Activated CD4-positive, alpha-beta T cell treated with anti-CD3 and anti-CD28 coated beads, Interleukin-2, Interleukin-6, amounts not matched to agents 100 ng/mL and 50 ng/mL, durations not matched to agents 16 hours and 8 hours (primary cell): Measurements from ENCODE around the gene PSPC1.
"Not testable (repeated sequence)": the region's sequence is repeated elsewhere in the genome, so short reads cannot be mapped to it uniquely, and the experiment has no call there.

Experiments used
- DNase-seq: peaks from one replicate; pipeline ENCODE4 v3.0.0-alpha.2; 2020

PSPC1 gene

GRCh38 chr13:19782727-19783682 is at the start of gene PSPC1:
Gene PSPC1 (minus strand): TSS chr13:19782945. CDS start chr13:19782757, 188 bp downstream.
- peak; percentile 98 for DNase-seq

- no peak for DNase-seq
Observed at GRCh38 chr13:19822673-19823072, 39.9 kb upstream of the PSPC1 start.

GRCh38 chr13:19818223-19818842 is 35.6 kb upstream of the PSPC1 start:
- DNase-seq = peak; percentile 54

GRCh38 chr13:19817510-19818158 is 34.9 kb upstream of the PSPC1 start:
- DNase-seq = no peak

GRCh38 chr13:19817106-19817505 is 34.4 kb upstream of the PSPC1 start:
- DNase-seq = no peak

- not testable (repeated sequence) for DNase-seq
Observed at GRCh38 chr13:19815842-19816241, 33.1 kb upstream of the PSPC1 start.

- DNase-seq = no peak
Observed at GRCh38 chr13:19810996-19811881, 28.5 kb upstream of the PSPC1 start.

GRCh38 chr13:19810151-19810550 is 27.4 kb upstream of the PSPC1 start:
- DNase-seq = no peak

GRCh38 chr13:19805765-19806164 is 23.0 kb upstream of the PSPC1 start:
- no peak for DNase-seq

- no peak for DNase-seq
Observed at GRCh38 chr13:19795956-19796355, 13.2 kb upstream of the PSPC1 start.

- no peak for DNase-seq
Observed at GRCh38 chr13:19794631-19795030, 11.9 kb upstream of the PSPC1 start.

GRCh38 chr13:19791953-19792537 is 9.3 kb upstream of the PSPC1 start:
- DNase-seq = no peak

- DNase-seq = peak; percentile 65
Observed at GRCh38 chr13:19782049-19782726, 557 bp downstream of the PSPC1 start.

- no peak for DNase-seq
Observed at GRCh38 chr13:19781526-19781925, 1.2 kb downstream of the PSPC1 start.

- DNase-seq = not testable (repeated sequence)
Observed at GRCh38 chr13:19780753-19781418, 1.9 kb downstream of the PSPC1 start.

GRCh38 chr13:19772306-19772705 is 10.4 kb downstream of the PSPC1 start:
- no peak for DNase-seq

GRCh38 chr13:19769854-19770253 is 12.9 kb downstream of the PSPC1 start:
- no peak for DNase-seq

GRCh38 chr13:19767966-19768365 is 14.8 kb downstream of the PSPC1 start:
- no peak for DNase-seq

GRCh38 chr13:19766591-19766990 is 16.2 kb downstream of the PSPC1 start:
- no peak for DNase-seq

GRCh38 chr13:19764237-19764636 is 18.5 kb downstream of the PSPC1 start:
- no peak for DNase-seq

- no peak for DNase-seq
Observed at GRCh38 chr13:19763618-19764017, 19.1 kb downstream of the PSPC1 start.
